Calu3 (cell line): ENCODE data around the gene CR2. TPM values are rescaled to one million over a fixed set of nuclear protein-coding genes. Genes with fewer than 3 reads are reported as not detected.
"Not testable (repeated sequence)": the region's sequence is repeated elsewhere in the genome, so short reads cannot be mapped to it uniquely, and the experiment has no call there.

ENCODE experiments used
- BruUV-seq: library from RNA; stranded (reverse); fragments of 400-500 nt; replicated peaks from 2 replicates; lab custom pipeline; 2021; lab: Mats Ljungman, UMichigan
- CTCF ChIA-PET: fragments of 300-600 bp; sonication (Branson Sonifier 250); formaldehyde crosslinking; loops from one replicate; lab custom pipeline; 2022; ENCODE audit warnings: antibody characterized with exemption; lab: Charles Lee
- DNase-seq: peaks from one replicate; pipeline ENCODE4 v3.0.0; 2022
- H3K27ac Mint-ChIP-seq: one replicate; pipeline ENCODE4 v1.8.0; 2022; ENCODE audit warnings: mixed read lengths; ENCODE audit not compliant: unreplicated experiment
- H3K27me3 Mint-ChIP-seq: one replicate; pipeline ENCODE4 v1.8.0; 2022; ENCODE audit warnings: mixed read lengths; ENCODE audit not compliant: unreplicated experiment
- H3K36me3 Mint-ChIP-seq: one replicate; pipeline ENCODE4 v1.8.0; 2022; ENCODE audit warnings: mild to moderate bottlenecking, moderate library complexity, mixed read lengths; ENCODE audit not compliant: insufficient read depth, unreplicated experiment
- H3K4me1 Mint-ChIP-seq: one replicate; pipeline ENCODE4 v1.8.0; 2022; ENCODE audit warnings: mild to moderate bottlenecking, low read depth, mixed read lengths; ENCODE audit not compliant: unreplicated experiment
- H3K4me3 Mint-ChIP-seq: one replicate; pipeline ENCODE4 v1.8.0; 2022; ENCODE audit warnings: mild to moderate bottlenecking, low read depth, moderate library complexity, mixed read lengths; ENCODE audit not compliant: unreplicated experiment
- H3K9me3 Mint-ChIP-seq: one replicate; pipeline ENCODE4 v1.8.0; 2022; ENCODE audit warnings: low read depth, mixed read lengths; ENCODE audit not compliant: unreplicated experiment
- intact Hi-C: fragments of 100-400 bp; cut with micrococcal nuclease; formaldehyde crosslinking; loops from one replicate; pipeline ENCODE4 v1.10.0; 2022; ENCODE audit not compliant: unreplicated experiment
- total RNA-seq: library from RNA; stranded (reverse); gene quantifications from 2 replicates; pipeline ENCODE4 v1.2.3, GENCODE V29; 2022

The CR2 gene
- total RNA-seq, 1 experiment from 2014 or later: 0.83 TPM

DNA sequence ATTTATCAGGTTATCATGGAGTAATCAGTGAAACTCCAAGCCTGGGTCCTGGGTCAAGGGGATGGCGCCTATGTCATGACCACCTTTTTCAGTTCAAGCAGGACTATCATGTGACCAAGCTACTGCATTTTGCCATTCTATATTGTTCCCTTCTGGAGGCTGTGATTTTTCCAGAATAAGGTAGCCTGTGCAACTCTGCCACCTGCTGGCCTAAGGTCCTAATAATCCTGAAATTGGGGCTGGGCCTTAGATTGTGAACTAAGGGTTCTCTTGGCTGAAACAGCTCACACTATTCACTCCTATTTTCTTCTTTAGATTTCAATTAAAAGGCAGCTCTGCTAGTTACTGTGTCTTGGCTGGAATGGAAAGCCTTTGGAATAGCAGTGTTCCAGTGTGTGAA is 74.3 kb downstream of the CR2 start:
- H3K4me1 Mint-ChIP-seq, H3K36me3 Mint-ChIP-seq, H3K27ac Mint-ChIP-seq, BruUV-seq, DNase-seq, H3K4me3 Mint-ChIP-seq, CTCF ChIA-PET, intact Hi-C loops, H3K9me3 Mint-ChIP-seq: not testable (repeated sequence)
- H3K27me3 Mint-ChIP-seq: peaks cover 30% of the 10 kb centered on the region

DNA sequence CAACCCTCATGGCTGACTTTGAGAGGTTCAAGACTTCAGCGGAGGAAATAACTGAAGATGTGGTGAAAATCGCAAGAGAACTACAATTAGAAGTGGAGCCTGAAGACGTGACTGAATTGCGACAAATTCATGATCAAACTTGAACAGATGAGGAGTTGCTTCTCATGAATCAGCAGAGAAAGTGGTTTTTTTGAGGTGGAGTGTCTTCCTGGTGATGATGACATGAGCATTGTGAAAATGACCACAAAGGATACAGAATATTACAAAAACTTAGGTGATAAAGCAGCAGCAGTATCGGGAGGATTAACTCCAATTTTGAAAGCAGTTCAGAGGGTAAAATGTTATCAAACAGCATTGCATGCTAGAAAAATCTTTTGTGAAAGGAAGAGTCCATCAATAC is 82.1 kb downstream of the CR2 start:
- H3K27ac Mint-ChIP-seq, CTCF ChIA-PET, H3K4me1 Mint-ChIP-seq, H3K36me3 Mint-ChIP-seq, intact Hi-C loops, H3K9me3 Mint-ChIP-seq, H3K4me3 Mint-ChIP-seq, BruUV-seq, H3K27me3 Mint-ChIP-seq, DNase-seq: not testable (repeated sequence)

Other genes starting within 250 kb of the CR2 start
- gene CD55, start 132.7 kb upstream of the CR2 start, total RNA-seq: 106 and 126 TPM in 2 replicates
- not detected in 2 replicates for gene CR1, start 41.8 kb downstream of the CR2 start, total RNA-seq
- gene CR1L, start 190.8 kb downstream of the CR2 start, total RNA-seq: not detected in 2 replicates